Esophagus (tissue), 2 donors: Measurements from ENCODE around the gene NSD1. TPM values are rescaled to one million over a fixed set of nuclear protein-coding genes. Genes with fewer than 3 reads are reported as not detected.

ENCODE experiments used
- H3K27ac ChIP-seq, 2 donors: one replicate each; pipeline ENCODE4 v1.5.1; 2013; ENCODE audit warnings: low read depth in 2 of 2, mild to moderate bottlenecking in 2 of 2, inconsistent platforms in 1 of 2, low read length in 1 of 2, moderate library complexity in 1 of 2
- H3K27me3 ChIP-seq, 2 donors: one replicate each; pipeline ENCODE4 v1.6.1; 2013; ENCODE audit warnings: low read length in 2 of 2, control low read depth in 1 of 2, mild to moderate bottlenecking in 1 of 2; ENCODE audit not compliant: insufficient read depth in 2 of 2, control insufficient read depth in 1 of 2
- H3K36me3 ChIP-seq, 2 donors: one replicate each; pipeline ENCODE4 v1.6.1; 2013; ENCODE audit warnings: low read length in 1 of 2; ENCODE audit not compliant: control insufficient read depth in 2 of 2, insufficient read depth in 2 of 2
- H3K4me1 ChIP-seq, 2 donors: one replicate each; pipeline ENCODE4 v1.6.1; 2013; ENCODE audit warnings: low read length in 1 of 2; ENCODE audit not compliant: control insufficient read depth in 2 of 2, insufficient read depth in 2 of 2
- H3K4me3 ChIP-seq, 2 donors: one replicate each; pipeline ENCODE4 v1.5.1; 2013; ENCODE audit warnings: low read length in 2 of 2, mild to moderate bottlenecking in 2 of 2, low read depth in 1 of 2, moderate library complexity in 1 of 2
- H3K9me3 ChIP-seq, 2 donors: one replicate each; pipeline ENCODE4 v1.6.1; 2013; ENCODE audit warnings: mild to moderate bottlenecking in 2 of 2, low read depth in 1 of 2, low read length in 1 of 2, moderate library complexity in 1 of 2; ENCODE audit not compliant: control insufficient read depth in 2 of 2, insufficient read depth in 1 of 2
- WGBS, 2 donors: extraction: QIAGEN DNeasy Blood & Tissue Kit; methylation state at CpG; one replicate each; pipeline ENCODE4 v1.1.7; 2013; 5-methylcytosine and 5-hydroxymethylcytosine counted together
- polyA plus RNA-seq, 2 donors: library from polyadenylated mRNA; stranded (reverse); fragments of 200-250 nt; gene quantifications; one replicate each; pipeline ENCODE4 v1.2.3, GENCODE V29; 2013
- donor health status: healthy with polysubstance abuse.
- donor health status: Bipolar disorder and iron deficiency.

Gene NSD1
- polyA plus RNA-seq, 2 donors = 7.4 to 8.7 TPM

GRCh38 chr5:177290816-177291596 lies 157.4 kb downstream of the NSD1 start:
- Histone ChIP-seq H3K27ac (no peak overlapping the region), H3K36me3 (peaks cover 19 to 38% of the 10 kb centered on the region in 2 donors), H3K27me3 (no peaks in the 10 kb centered on the region), H3K4me1 (no peaks in the 10 kb centered on the region), H3K9me3 (no peaks in the 10 kb centered on the region), H3K4me3 (no peak overlapping the region)
- WGBS, 2 donors = 93 to 94% methylated on average over 12 of the region's 12 CpGs

- H3K27me3 ChIP-seq = no peaks in the 10 kb centered on the region
- no peak overlapping the region for H3K27ac ChIP-seq
- H3K36me3 ChIP-seq = peaks cover 19 to 37% of the 10 kb centered on the region in 2 donors
- no peaks in the 10 kb centered on the region for H3K4me1 ChIP-seq
- H3K4me3 ChIP-seq = no peak overlapping the region
- no peaks in the 10 kb centered on the region for H3K9me3 ChIP-seq
- WGBS, 2 donors = 95 to 98% methylated on average over 7 of the region's 7 CpGs
These were observed 158.2 kb downstream of the NSD1 start for GRCh38 chr5:177291735-177292134.

- H3K27ac ChIP-seq = no peak overlapping the region
- no peaks in the 10 kb centered on the region for H3K9me3 ChIP-seq
- H3K4me3 ChIP-seq = no peak overlapping the region
- 94 to 97% methylated on average over 12 of the region's 12 CpGs for WGBS, 2 donors
- H3K36me3 ChIP-seq = peaks cover 19 to 33% of the 10 kb centered on the region in 2 donors
- no peaks in the 10 kb centered on the region for H3K27me3 ChIP-seq
- H3K4me1 ChIP-seq = no peaks in the 10 kb centered on the region
These were observed 160.4 kb downstream of the NSD1 start for GRCh38 chr5:177293819-177294581.

- Histone ChIP-seq H3K27ac (no peak overlapping the region), H3K4me1 (peaks cover 0 to 1% of the 10 kb centered on the region in 2 donors), H3K9me3 (no peaks in the 10 kb centered on the region), H3K27me3 (no peaks in the 10 kb centered on the region), H3K4me3 (no peak overlapping the region), H3K36me3 (peaks cover 19 to 33% of the 10 kb centered on the region in 2 donors)
- WGBS, 2 donors = 88 to 95% methylated on average over 3 of the region's 3 CpGs
These were observed 161.1 kb downstream of the NSD1 start for GRCh38 chr5:177294632-177295031.

- no peaks in the 10 kb centered on the region for H3K9me3 ChIP-seq
- H3K27me3 ChIP-seq = no peaks in the 10 kb centered on the region
- peaks cover 19 to 33% of the 10 kb centered on the region in 2 donors for H3K36me3 ChIP-seq
- peak overlapping the region in 1 of 2 donors; percentile 8 for H3K27ac ChIP-seq
- peaks cover 3% of the 10 kb centered on the region in 2 donors for H3K4me1 ChIP-seq
- H3K4me3 ChIP-seq = no peak overlapping the region
- 86 to 87% methylated on average over 9 of the region's 9 CpGs for WGBS, 2 donors
These were observed 162.4 kb downstream of the NSD1 start for GRCh38 chr5:177295924-177296323.

- peaks cover 19 to 33% of the 10 kb centered on the region in 2 donors for H3K36me3 ChIP-seq
- peaks cover 3 to 6% of the 10 kb centered on the region in 2 donors for H3K4me1 ChIP-seq
- no peak overlapping the region for H3K4me3 ChIP-seq
- H3K27ac ChIP-seq = peak overlapping the region in 1 of 2 donors; percentile 54
- H3K27me3 ChIP-seq = no peaks in the 10 kb centered on the region
- 53% methylated on average over 4 of the region's 4 CpGs for WGBS, 2 donors
- H3K9me3 ChIP-seq = no peaks in the 10 kb centered on the region
These were observed 163.0 kb downstream of the NSD1 start for GRCh38 chr5:177296581-177296980.

- Histone ChIP-seq H3K4me1 (peaks cover 6 to 15% of the 10 kb centered on the region in 2 donors), H3K9me3 (no peaks in the 10 kb centered on the region), H3K27me3 (no peaks in the 10 kb centered on the region), H3K27ac (no peak overlapping the region), H3K36me3 (peaks cover 12 to 25% of the 10 kb centered on the region in 2 donors), H3K4me3 (no peak overlapping the region)
- WGBS, 2 donors = 87 to 95% methylated on average over 2 of the region's 2 CpGs
These were observed 164.3 kb downstream of the NSD1 start for GRCh38 chr5:177297922-177298321.

GRCh38 chr5:177299697-177300096 lies 166.1 kb downstream of the NSD1 start:
- peaks cover 0 to 12% of the 10 kb centered on the region in 2 donors for H3K36me3 ChIP-seq
- WGBS, 2 donors = 72 to 73% methylated on average over 9 of the region's 9 CpGs
- H3K27ac ChIP-seq = peak overlapping the region; percentile 83 to 88

GRCh38 chr5:177300236-177300880 lies 166.8 kb downstream of the NSD1 start:
- WGBS, 2 donors = 11 to 24% methylated on average over 4 of the region's 4 CpGs
- no peaks in the 10 kb centered on the region for H3K27me3 ChIP-seq
- peaks cover 0 to 5% of the 10 kb centered on the region in 2 donors for H3K36me3 ChIP-seq
- peak overlapping the region; percentile 78 to 88 for H3K27ac ChIP-seq
- no peaks in the 10 kb centered on the region for H3K9me3 ChIP-seq
- H3K4me3 ChIP-seq = no peak overlapping the region
- H3K4me1 ChIP-seq = peaks cover 6 to 15% of the 10 kb centered on the region in 2 donors

More at GRCh38 chr5:177299697-177300096, 166.1 kb downstream of the NSD1 start:
- peaks cover 6 to 15% of the 10 kb centered on the region in 2 donors for H3K4me1 ChIP-seq
- no peaks in the 10 kb centered on the region for H3K9me3 ChIP-seq
- H3K4me3 ChIP-seq = no peak overlapping the region
- H3K27me3 ChIP-seq = no peaks in the 10 kb centered on the region
